Ishikawa (cell line): Measurements from ENCODE around the gene NAT10.

Source experiments
- CEBPB ChIP-seq: IDR thresholded peaks from 2 replicates; pipeline ENCODE4 v1.6.1; 2012
- CREB1 ChIP-seq: IDR thresholded peaks from 2 replicates; pipeline ENCODE4 v1.6.1; 2012; ENCODE audit warnings: low read depth
- EGR1 ChIP-seq: IDR thresholded peaks from 2 replicates; pipeline ENCODE4 v1.6.1; 2012
- EP300 ChIP-seq: IDR thresholded peaks from 2 replicates; pipeline ENCODE4 v1.6.1; 2012; ENCODE audit warnings: borderline replicate concordance
- FOXM1 ChIP-seq: IDR thresholded peaks from 2 replicates; pipeline ENCODE4 v1.6.1; 2012; ENCODE audit warnings: low read depth, borderline replicate concordance
- NFIC ChIP-seq: IDR thresholded peaks from 2 replicates; pipeline ENCODE4 v1.6.1; 2012
- RAD21 ChIP-seq: IDR thresholded peaks from 2 replicates; pipeline ENCODE4 v1.6.1; 2012; ENCODE audit warnings: low read depth
- TAF1 ChIP-seq: IDR thresholded peaks from 2 replicates; pipeline ENCODE4 v1.6.1; 2012; ENCODE audit warnings: low read depth, mild to moderate bottlenecking
- TCF12 ChIP-seq: IDR thresholded peaks from 2 replicates; pipeline ENCODE4 v1.6.1; 2012; ENCODE audit warnings: low read depth
- TEAD4 ChIP-seq: IDR thresholded peaks from 2 replicates; pipeline ENCODE4 v1.6.1; 2012
- YY1 ChIP-seq: IDR thresholded peaks from 2 replicates; pipeline ENCODE4 v1.6.1; 2012; ENCODE audit warnings: low read depth
- ZBTB7A ChIP-seq: IDR thresholded peaks from 2 replicates; pipeline ENCODE4 v1.6.1; 2012; ENCODE audit warnings: low read depth
- TF ChIP-seq, protein P1 (sequence below): IDR thresholded peaks from 2 replicates; pipeline ENCODE4 v1.6.1; 2012
- TF ChIP-seq, protein P2 (sequence below): IDR thresholded peaks from 2 replicates; pipeline ENCODE4 v1.6.1; 2012
- TF ChIP-seq, protein P3 (sequence below): IDR thresholded peaks from 2 replicates; pipeline ENCODE4 v1.6.1; 2012; ENCODE audit warnings: low read depth, mild to moderate bottlenecking

NAT10 gene

DNA sequence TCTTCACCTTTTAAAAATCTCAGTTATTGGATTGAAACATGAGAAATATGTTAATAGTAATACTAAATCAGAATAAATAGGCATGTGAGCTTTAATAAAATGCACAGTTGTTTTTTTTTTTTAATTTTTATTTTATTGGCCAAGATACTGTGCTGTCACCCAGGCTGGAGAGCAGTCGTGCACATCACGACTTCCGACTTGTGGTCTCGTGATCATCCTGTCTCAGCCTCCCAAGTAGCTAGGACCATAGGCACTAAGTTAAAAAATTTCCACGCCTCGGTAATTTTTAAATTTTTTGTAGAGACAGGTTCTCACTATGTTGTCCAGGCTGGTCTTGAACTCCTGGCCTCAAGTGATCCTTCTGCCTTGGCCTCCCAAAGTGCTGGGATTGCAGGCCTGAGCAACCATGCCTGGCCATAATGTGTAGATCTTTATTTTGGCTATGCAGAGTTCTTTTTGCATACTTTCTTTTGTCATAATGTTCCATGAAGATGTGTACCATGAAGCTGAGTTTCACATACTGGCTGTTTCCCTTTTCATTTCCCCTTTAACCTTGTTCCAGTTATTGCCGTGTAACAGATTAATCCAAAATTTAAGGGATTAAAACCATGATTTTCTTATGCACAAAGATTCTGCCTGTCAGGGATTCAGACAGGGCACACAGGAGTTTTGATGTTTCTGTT is 37.9 kb upstream of the NAT10 start:
- TF ChIP-seq TAF1 = no peak
- no peak for TF ChIP-seq YY1
- TF ChIP-seq, protein P1, sequence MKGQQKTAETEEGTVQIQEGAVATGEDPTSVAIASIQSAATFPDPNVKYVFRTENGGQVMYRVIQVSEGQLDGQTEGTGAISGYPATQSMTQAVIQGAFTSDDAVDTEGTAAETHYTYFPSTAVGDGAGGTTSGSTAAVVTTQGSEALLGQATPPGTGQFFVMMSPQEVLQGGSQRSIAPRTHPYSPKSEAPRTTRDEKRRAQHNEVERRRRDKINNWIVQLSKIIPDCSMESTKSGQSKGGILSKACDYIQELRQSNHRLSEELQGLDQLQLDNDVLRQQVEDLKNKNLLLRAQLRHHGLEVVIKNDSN = no peak
- no peak for TF ChIP-seq FOXM1
- TF ChIP-seq, protein P2, sequence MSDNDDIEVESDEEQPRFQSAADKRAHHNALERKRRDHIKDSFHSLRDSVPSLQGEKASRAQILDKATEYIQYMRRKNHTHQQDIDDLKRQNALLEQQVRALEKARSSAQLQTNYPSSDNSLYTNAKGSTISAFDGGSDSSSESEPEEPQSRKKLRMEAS = no peak
- no peak for TF ChIP-seq RAD21
- no peak for TF ChIP-seq EP300
- no peak for TF ChIP-seq CEBPB
- TF ChIP-seq NFIC = no peak
- no peak for TF ChIP-seq TEAD4
- TF ChIP-seq, protein P3, sequence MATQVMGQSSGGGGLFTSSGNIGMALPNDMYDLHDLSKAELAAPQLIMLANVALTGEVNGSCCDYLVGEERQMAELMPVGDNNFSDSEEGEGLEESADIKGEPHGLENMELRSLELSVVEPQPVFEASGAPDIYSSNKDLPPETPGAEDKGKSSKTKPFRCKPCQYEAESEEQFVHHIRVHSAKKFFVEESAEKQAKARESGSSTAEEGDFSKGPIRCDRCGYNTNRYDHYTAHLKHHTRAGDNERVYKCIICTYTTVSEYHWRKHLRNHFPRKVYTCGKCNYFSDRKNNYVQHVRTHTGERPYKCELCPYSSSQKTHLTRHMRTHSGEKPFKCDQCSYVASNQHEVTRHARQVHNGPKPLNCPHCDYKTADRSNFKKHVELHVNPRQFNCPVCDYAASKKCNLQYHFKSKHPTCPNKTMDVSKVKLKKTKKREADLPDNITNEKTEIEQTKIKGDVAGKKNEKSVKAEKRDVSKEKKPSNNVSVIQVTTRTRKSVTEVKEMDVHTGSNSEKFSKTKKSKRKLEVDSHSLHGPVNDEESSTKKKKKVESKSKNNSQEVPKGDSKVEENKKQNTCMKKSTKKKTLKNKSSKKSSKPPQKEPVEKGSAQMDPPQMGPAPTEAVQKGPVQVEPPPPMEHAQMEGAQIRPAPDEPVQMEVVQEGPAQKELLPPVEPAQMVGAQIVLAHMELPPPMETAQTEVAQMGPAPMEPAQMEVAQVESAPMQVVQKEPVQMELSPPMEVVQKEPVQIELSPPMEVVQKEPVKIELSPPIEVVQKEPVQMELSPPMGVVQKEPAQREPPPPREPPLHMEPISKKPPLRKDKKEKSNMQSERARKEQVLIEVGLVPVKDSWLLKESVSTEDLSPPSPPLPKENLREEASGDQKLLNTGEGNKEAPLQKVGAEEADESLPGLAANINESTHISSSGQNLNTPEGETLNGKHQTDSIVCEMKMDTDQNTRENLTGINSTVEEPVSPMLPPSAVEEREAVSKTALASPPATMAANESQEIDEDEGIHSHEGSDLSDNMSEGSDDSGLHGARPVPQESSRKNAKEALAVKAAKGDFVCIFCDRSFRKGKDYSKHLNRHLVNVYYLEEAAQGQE = no peak
- no peak for TF ChIP-seq ZBTB7A
- no peak for TF ChIP-seq CREB1
- TF ChIP-seq EGR1 = no peak
- no peak for TF ChIP-seq TCF12

DNA sequence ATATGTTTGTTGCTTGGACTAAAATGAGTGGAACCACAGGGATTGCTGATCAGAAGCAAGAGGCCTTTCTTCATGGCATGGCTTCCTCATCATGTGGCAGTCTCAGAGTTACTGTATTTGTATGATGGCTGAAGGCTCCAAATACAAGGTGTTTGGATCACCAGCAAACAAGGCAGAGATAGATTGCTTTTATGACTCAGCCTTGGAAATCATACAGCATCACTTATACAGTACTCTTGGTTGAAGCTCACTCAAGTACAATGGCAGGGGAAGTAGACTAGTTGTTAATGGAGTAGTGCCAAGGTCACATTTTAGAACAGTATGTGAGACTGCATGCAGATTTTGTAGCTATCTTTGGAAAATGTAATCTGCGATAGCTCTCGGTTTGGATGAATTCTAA is 37.3 kb upstream of the NAT10 start:
- TF ChIP-seq, protein P1 = no peak
- TF ChIP-seq EP300 = no peak
- TF ChIP-seq CEBPB = no peak
- TF ChIP-seq TCF12 = no peak
- no peak for TF ChIP-seq EGR1
- TF ChIP-seq TAF1 = no peak
- no peak for TF ChIP-seq CREB1
- TF ChIP-seq, protein P2 = no peak
- no peak for TF ChIP-seq NFIC
- TF ChIP-seq, protein P3 = no peak
- TF ChIP-seq RAD21 = no peak
- TF ChIP-seq ZBTB7A = no peak
- TF ChIP-seq YY1 = no peak
- TF ChIP-seq FOXM1 = no peak
- TF ChIP-seq TEAD4 = no peak

DNA sequence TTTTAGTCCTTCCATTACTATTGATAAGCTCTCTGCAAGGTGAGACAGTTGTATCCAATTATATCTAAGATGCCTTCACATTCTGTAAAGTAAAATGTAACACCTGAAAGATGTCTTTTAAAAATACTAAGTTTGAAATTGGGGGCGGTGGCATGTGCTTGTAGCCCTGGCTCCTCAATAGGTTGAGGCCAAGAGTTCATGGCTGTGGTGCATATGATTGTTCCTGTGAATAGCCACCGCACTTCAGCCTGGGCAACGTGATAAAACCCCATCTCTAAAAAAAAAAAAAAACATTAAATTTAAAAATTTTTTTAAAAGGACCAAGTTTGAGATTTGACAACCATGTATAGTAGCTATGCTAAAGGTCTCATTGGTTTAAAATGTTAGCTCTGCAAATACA is 33.4 kb upstream of the NAT10 start:
- TF ChIP-seq, protein P2 = no peak
- TF ChIP-seq TEAD4 = no peak
- no peak for TF ChIP-seq YY1
- TF ChIP-seq CEBPB = no peak
- no peak for TF ChIP-seq NFIC
- TF ChIP-seq, protein P1 = no peak

DNA sequence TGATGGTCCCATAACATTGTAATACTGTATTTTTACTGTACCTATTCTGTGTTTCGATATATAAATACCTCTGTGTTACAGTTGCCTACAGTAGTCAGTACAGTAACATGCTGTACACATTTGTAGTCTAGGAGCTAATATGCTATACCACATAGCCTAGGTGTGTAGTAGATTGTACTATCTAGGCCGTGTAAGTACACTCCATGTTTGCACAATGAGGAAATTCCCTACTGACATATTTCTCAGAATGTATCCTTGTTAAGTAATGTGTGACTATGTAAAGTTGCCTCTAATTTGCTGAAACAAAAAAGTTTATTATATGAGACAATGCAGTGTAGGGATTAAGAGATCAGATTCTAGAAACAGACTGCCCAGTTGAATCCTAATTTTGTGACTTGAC is 32.6 kb upstream of the NAT10 start:
- TF ChIP-seq, protein P1 = no peak
- TF ChIP-seq TAF1 (no peak), TEAD4 (no peak), CEBPB (no peak), EP300 (no peak), CREB1 (no peak), FOXM1 (no peak), YY1 (no peak), RAD21 (no peak), ZBTB7A (no peak), TCF12 (no peak), EGR1 (no peak), NFIC (no peak)
- TF ChIP-seq, protein P2 = no peak
- TF ChIP-seq, protein P3 = no peak
